ENCODE results near the gene ACTN1.

Gene ACTN1

DNA sequence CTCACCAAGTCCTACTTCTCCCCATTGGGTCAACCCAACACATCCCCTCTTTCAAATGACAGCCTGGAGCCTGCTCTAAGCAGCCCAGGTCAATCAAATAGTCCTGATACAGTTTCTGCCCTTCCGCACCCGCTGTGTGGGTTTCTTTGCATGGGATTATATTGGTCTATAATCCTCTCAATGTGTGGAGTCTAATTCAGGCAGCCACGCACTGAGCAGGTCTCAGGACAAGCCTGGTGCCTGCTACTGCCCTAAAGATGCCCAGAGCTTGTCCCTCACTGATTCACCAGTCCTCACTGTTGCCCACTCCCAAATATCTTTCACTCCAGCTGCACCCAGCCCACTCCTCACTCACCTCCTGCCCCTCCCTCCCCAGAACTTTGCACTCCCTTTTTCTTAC lies 16.4 kb downstream of the ACTN1 start:
- no peak overlapping the region for H3K4me2 ChIP-seq (ENCODE audit: low read length)

GRCh38 chr14:68961781-68962584 lies 17.1 kb downstream of the ACTN1 start:
- Histone ChIP-seq H4K20me1 (ENCODE audit: insufficient read depth, low read length) (no peaks in the 10 kb centered on the region), H3K79me2 (ENCODE audit: insufficient read depth, low read length) (no peaks in the 10 kb centered on the region), H3K9me3 (ENCODE audit: low read length) (no peaks in the 10 kb centered on the region), H3K9ac (ENCODE audit: low read length) (no peak overlapping the region), H3K4me1 (ENCODE audit: insufficient read depth, low read length, severe bottlenecking) (no peaks in the 10 kb centered on the region), H3F3A (ENCODE audit: insufficient read depth, low read length) (no peaks in the 10 kb centered on the region), H3K9me2 (ENCODE audit: low read depth, low read length) (no peaks in the 10 kb centered on the region), H3K27ac (ENCODE audit: low read depth, low read length, poor library complexity, severe bottlenecking) (no peak overlapping the region), H3K27me3 (ENCODE audit: insufficient read depth, low read length) (no peaks in the 10 kb centered on the region; the same call in 1 of the 2 replicates), H3K4me3 (ENCODE audit: low read depth, low read length, poor library complexity, severe bottlenecking) (no peak overlapping the region), H3K36me3 (ENCODE audit: insufficient read depth, low read length) (no peaks in the 10 kb centered on the region), H3K4me2 (ENCODE audit: low read length) (no peak overlapping the region), H2AFZ (ENCODE audit: low read length) (no peak overlapping the region)
- TF ChIP-seq CTCF (IDR thresholded peaks at IDR 0.05; ENCODE audit: low read length) (no peak), EZH2 (IDR thresholded peaks at IDR 0.05; ENCODE audit: borderline replicate concordance, low read length) (no peak)

More for the DNA sequence above, 16.4 kb downstream of the ACTN1 start:
- Histone ChIP-seq H3K27ac (ENCODE audit: low read depth, low read length, poor library complexity, severe bottlenecking) (no peak overlapping the region), H3K79me2 (ENCODE audit: insufficient read depth, low read length) (no peaks in the 10 kb centered on the region), H3K27me3 (ENCODE audit: insufficient read depth, low read length) (no peaks in the 10 kb centered on the region; the same call in 1 of the 2 replicates), H3F3A (ENCODE audit: insufficient read depth, low read length) (no peaks in the 10 kb centered on the region), H3K36me3 (ENCODE audit: insufficient read depth, low read length) (no peaks in the 10 kb centered on the region), H3K9ac (ENCODE audit: low read length) (no peak overlapping the region), H3K9me3 (ENCODE audit: low read length) (no peaks in the 10 kb centered on the region), H3K4me3 (ENCODE audit: low read depth, low read length, poor library complexity, severe bottlenecking) (no peak overlapping the region), H3K9me2 (ENCODE audit: low read depth, low read length) (no peaks in the 10 kb centered on the region), H3K4me1 (ENCODE audit: insufficient read depth, low read length, severe bottlenecking) (no peaks in the 10 kb centered on the region), H4K20me1 (ENCODE audit: insufficient read depth, low read length) (no peaks in the 10 kb centered on the region), H2AFZ (ENCODE audit: low read length) (no peak overlapping the region)
- TF ChIP-seq EZH2 (IDR thresholded peaks at IDR 0.05; ENCODE audit: borderline replicate concordance, low read length) (no peak), CTCF (IDR thresholded peaks at IDR 0.05; ENCODE audit: low read length) (no peak)

- Histone ChIP-seq H2AFZ (ENCODE audit: low read length) (no peak overlapping the region), H4K20me1 (ENCODE audit: insufficient read depth, low read length) (no peaks in the 10 kb centered on the region), H3K27ac (ENCODE audit: low read depth, low read length, poor library complexity, severe bottlenecking) (no peak overlapping the region), H3K4me1 (ENCODE audit: insufficient read depth, low read length, severe bottlenecking) (no peaks in the 10 kb centered on the region), H3K79me2 (ENCODE audit: insufficient read depth, low read length) (no peaks in the 10 kb centered on the region), H3F3A (ENCODE audit: insufficient read depth, low read length) (no peaks in the 10 kb centered on the region), H3K9me3 (ENCODE audit: low read length) (no peaks in the 10 kb centered on the region), H3K27me3 (ENCODE audit: insufficient read depth, low read length) (no peaks in the 10 kb centered on the region; the same call in 1 of the 2 replicates), H3K4me2 (ENCODE audit: low read length) (no peak overlapping the region), H3K9ac (ENCODE audit: low read length) (no peak overlapping the region), H3K36me3 (ENCODE audit: insufficient read depth, low read length) (no peaks in the 10 kb centered on the region), H3K4me3 (ENCODE audit: low read depth, low read length, poor library complexity, severe bottlenecking) (no peak overlapping the region), H3K9me2 (ENCODE audit: low read depth, low read length) (no peaks in the 10 kb centered on the region)
- TF ChIP-seq CTCF (IDR thresholded peaks at IDR 0.05; ENCODE audit: low read length) (no peak), EZH2 (IDR thresholded peaks at IDR 0.05; ENCODE audit: borderline replicate concordance, low read length) (no peak)
Observed at GRCh38 chr14:68961361-68961760, 17.7 kb downstream of the ACTN1 start.
